Endothelial cell (in vitro differentiated cells): ENCODE results near the gene MISFA. TPM values are rescaled to one million over a fixed set of nuclear protein-coding genes. Genes with fewer than 3 reads are reported as not detected.

Experiments
- DNase-seq: peaks from one replicate; pipeline ENCODE4 v3.0.0; 2021; ENCODE audit warnings: low spot score
- H3K27ac Mint-ChIP-seq: one replicate; pipeline ENCODE4 v1.8.0; 2021; ENCODE audit warnings: mixed read lengths, inconsistent platforms; ENCODE audit not compliant: unreplicated experiment
- H3K27me3 Mint-ChIP-seq: one replicate; pipeline ENCODE4 v1.8.0; 2021; ENCODE audit warnings: mild to moderate bottlenecking, moderate library complexity, mixed read lengths, inconsistent platforms; ENCODE audit not compliant: unreplicated experiment
- H3K36me3 Mint-ChIP-seq: one replicate; pipeline ENCODE4 v1.8.0; 2021; ENCODE audit warnings: mild to moderate bottlenecking, low read depth, mixed read lengths, inconsistent platforms; ENCODE audit not compliant: unreplicated experiment
- H3K4me1 Mint-ChIP-seq: one replicate; pipeline ENCODE4 v1.8.0; 2021; ENCODE audit warnings: mild to moderate bottlenecking, mixed read lengths, inconsistent platforms; ENCODE audit not compliant: unreplicated experiment
- H3K4me3 Mint-ChIP-seq: one replicate; pipeline ENCODE4 v1.8.0; 2021; ENCODE audit warnings: mild to moderate bottlenecking, mixed read lengths, inconsistent platforms; ENCODE audit not compliant: unreplicated experiment
- H3K9me3 Mint-ChIP-seq: one replicate; pipeline ENCODE4 v1.8.0; 2021; ENCODE audit warnings: mixed read lengths, inconsistent platforms; ENCODE audit not compliant: unreplicated experiment
- total RNA-seq: library from RNA; stranded (reverse); fragmentation: NEBNext Ultra II Directional; extraction: Animal tissue kit (Norgen Biotek cat#: 25700); gene quantifications from one replicate; pipeline ENCODE4 v1.2.1, GENCODE V29; 2021; ENCODE audit not compliant: unreplicated experiment
- TF ChIP-seq, protein P1 (sequence below): fragments of 200-600 bp; sonication (generic); IDR thresholded peaks from one replicate; pipeline ENCODE4 v1.5.0; 2021; ENCODE audit warnings: antibody characterized with exemption; ENCODE audit not compliant: unreplicated experiment

Gene MISFA
- total RNA-seq, 1 donor from 2014 or later, result 2.8 TPM

DNA sequence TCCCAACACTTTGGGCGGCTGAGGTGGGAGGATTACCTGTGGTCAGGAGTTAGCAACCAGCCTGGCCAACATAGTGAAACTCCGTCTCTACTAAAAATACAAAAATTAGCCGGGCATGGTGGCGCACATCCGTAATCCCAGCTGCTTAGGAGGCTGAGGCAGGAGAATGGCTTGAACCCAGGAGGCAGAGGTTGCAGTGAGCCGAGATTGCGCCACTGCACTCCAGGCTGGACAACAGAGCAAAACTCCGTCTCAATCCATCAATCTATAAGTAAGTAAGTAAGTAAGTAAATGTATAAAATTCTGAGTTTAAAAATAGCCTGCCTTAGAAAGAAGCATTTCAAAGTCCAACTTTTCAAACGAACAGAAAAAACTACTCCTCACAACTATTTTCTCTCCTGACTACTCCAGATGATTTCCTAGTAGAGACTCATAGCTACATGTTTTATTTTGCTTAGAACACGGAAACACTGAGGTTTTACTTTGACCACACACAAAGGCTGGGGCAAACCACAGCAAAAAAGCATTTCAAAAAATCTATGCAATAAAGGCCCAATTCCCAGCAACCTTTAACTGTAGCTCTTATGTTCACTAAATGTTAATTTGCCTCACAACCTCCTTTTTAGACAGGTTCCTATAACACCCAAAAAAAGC, 18.2 kb downstream of the MISFA start:
- no peaks in the 10 kb centered on the region for H3K27me3 Mint-ChIP-seq
- TF ChIP-seq, protein P1, sequence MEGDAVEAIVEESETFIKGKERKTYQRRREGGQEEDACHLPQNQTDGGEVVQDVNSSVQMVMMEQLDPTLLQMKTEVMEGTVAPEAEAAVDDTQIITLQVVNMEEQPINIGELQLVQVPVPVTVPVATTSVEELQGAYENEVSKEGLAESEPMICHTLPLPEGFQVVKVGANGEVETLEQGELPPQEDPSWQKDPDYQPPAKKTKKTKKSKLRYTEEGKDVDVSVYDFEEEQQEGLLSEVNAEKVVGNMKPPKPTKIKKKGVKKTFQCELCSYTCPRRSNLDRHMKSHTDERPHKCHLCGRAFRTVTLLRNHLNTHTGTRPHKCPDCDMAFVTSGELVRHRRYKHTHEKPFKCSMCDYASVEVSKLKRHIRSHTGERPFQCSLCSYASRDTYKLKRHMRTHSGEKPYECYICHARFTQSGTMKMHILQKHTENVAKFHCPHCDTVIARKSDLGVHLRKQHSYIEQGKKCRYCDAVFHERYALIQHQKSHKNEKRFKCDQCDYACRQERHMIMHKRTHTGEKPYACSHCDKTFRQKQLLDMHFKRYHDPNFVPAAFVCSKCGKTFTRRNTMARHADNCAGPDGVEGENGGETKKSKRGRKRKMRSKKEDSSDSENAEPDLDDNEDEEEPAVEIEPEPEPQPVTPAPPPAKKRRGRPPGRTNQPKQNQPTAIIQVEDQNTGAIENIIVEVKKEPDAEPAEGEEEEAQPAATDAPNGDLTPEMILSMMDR, result no peak
- H3K9me3 Mint-ChIP-seq, result no peaks in the 10 kb centered on the region
- H3K27ac Mint-ChIP-seq, result no peak overlapping the region
- DNase-seq, result no peak
- H3K4me3 Mint-ChIP-seq, result no peak overlapping the region
- H3K36me3 Mint-ChIP-seq, result peaks cover 14% of the 10 kb centered on the region
- no peaks in the 10 kb centered on the region for H3K4me1 Mint-ChIP-seq

DNA sequence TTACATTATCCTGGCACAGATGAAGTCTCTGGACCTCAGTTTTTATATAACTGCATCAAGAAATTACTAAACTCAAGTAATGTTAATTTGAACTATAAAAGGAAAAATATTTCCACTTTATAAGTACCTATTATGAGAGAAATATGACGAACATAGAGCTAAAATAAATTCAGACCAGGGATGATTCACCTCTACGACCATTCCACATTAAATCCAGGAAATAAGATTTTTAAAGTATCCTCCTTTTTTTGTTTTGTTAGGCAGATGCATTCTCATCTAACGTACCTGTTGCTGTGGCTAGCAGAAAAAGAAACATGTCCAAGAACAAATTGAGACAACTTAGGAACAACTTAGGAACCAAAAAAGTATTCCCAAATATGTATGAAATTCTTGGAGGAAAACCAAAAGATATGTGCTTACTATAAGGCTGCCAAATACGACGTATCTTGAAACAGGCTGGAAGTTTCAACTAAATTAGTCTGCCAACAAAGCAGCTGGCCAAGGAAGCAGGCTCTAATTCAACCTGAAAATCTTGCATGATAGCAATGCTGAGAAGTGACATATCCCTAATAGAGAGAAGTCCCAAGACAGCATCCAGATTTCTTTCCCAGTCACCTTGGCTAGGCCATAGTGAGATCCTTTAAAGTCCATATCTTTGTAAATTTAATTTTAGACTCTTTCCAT, 18.9 kb downstream of the MISFA start:
- Mint-ChIP-seq H3K4me3 (no peak overlapping the region), H3K27me3 (no peaks in the 10 kb centered on the region), H3K9me3 (no peaks in the 10 kb centered on the region), H3K36me3 (peaks cover 14% of the 10 kb centered on the region), H3K27ac (no peak overlapping the region), H3K4me1 (no peaks in the 10 kb centered on the region)
- DNase-seq, result no peak
- TF ChIP-seq, protein P1, result no peak

DNA sequence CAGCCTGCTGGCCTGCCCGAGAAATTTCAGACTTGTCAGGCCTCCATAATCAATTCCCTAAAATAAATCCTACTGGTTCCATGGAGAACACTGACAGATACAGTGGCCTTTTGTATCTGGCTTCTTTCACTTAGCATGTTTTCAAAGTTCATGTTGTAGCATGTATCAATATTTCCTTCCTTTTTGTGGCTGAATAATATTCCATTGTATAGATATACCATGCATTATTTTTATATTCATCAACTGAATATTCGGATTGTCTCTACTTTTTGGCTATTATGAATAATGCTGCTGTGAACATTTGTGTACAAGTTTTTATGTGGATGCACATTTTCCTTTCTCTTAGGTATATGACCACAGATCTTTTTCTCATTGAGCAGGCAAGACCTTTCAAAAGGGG, 24.1 kb downstream of the MISFA start:
- Mint-ChIP-seq H3K9me3 (no peaks in the 10 kb centered on the region), H3K4me1 (no peaks in the 10 kb centered on the region), H3K4me3 (no peak overlapping the region), H3K36me3 (no peaks in the 10 kb centered on the region), H3K27ac (no peak overlapping the region), H3K27me3 (no peaks in the 10 kb centered on the region)
- TF ChIP-seq, protein P1, result no peak
- DNase-seq, result no peak

DNA sequence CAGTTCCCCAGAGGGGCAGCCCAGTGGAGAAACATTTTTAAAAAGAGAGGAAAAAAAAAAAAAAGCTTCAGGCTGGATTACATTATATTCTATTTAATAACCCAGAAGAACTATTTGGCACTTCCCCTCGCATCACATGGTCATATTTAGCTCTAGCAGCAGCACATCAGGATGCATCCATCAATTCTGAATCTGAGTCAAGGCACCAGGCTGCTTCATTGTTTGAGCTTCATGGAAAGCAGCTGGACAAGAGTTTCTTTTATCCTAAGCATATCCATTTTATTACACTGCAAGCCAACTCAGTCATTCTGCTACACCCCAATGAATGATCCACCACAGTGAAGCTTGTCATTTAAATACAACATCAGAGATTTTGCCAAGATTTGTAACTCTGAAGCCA, 24.6 kb downstream of the MISFA start:
- Mint-ChIP-seq H3K27ac (no peak overlapping the region), H3K4me3 (no peak overlapping the region), H3K36me3 (no peaks in the 10 kb centered on the region), H3K27me3 (no peaks in the 10 kb centered on the region), H3K9me3 (no peaks in the 10 kb centered on the region), H3K4me1 (no peaks in the 10 kb centered on the region)
- TF ChIP-seq, protein P1, result no peak
- DNase-seq, result no peak

DNA sequence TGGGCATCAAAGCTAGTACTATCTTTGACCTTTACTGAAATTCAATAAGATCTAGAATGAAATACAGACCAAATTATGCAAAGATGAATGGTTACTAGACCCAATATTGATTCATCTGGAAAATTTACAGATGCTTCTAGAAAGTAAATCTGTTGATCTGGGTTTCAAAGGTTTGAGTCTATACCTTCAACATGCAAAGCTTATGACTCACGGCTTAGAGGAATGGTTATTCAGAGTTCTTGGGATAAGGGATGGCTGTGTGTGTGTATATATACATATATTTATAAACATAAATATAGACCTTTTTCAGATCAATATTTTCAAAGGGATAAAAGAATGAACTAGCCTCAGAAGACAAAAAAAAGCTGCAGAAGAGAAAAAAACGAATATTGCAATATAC, 33.3 kb downstream of the MISFA start:
- no peak for DNase-seq
- peaks cover 10% of the 10 kb centered on the region for H3K4me1 Mint-ChIP-seq
- no peak overlapping the region for H3K27ac Mint-ChIP-seq
- peak overlapping the region; percentile 100 for H3K4me3 Mint-ChIP-seq
- H3K27me3 Mint-ChIP-seq, result peaks cover 7% of the 10 kb centered on the region
- no peaks in the 10 kb centered on the region for H3K36me3 Mint-ChIP-seq
- H3K9me3 Mint-ChIP-seq, result no peaks in the 10 kb centered on the region
- TF ChIP-seq, protein P1, result no peak
